Prostate gland (tissue), 2 donors: ENCODE data around the gene SCFD2.

ENCODE experiments used
- POLR2A ChIP-seq: fragments of 450-650 bp; IDR thresholded peaks from one replicate; pipeline ENCODE4 v1.6.1; 2016; ENCODE audit warnings: antibody characterized with exemption, mild to moderate bottlenecking
- TF ChIP-seq, protein P1 (sequence below), 4 experiments: fragments of 200-600 bp in 2 of 4; fragments of 450-650 bp in 2 of 4; sonication (generic) in 2 of 4; IDR thresholded peaks; 1 replicate in 3 of 4; 2 replicates in 1 of 4; pipeline ENCODE4 v1.5.1; 2016 to 2019; ENCODE audit warnings: antibody characterized with exemption in 4 of 4, mild to moderate bottlenecking in 2 of 4, moderate library complexity in 2 of 4

DNA sequence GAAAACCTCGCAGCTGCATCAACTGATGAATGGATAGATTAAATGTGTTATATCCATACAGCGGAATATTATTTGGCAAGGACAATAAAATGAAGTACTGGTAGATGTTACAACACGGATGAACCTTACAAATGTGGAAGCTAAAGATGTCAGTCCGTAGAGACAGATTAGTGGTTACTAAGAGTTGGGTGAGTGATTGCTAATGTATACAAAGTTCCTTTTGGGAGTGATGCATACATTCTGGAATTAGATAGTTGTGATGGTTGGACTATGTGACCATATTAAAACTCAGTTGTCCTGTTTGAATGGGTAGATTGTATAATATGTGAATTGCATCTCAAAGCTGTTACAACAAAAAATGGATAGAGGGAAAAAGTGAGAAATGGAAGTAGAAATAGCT is 14.4 kb upstream of the SCFD2 start:
- TF ChIP-seq, protein P1, sequence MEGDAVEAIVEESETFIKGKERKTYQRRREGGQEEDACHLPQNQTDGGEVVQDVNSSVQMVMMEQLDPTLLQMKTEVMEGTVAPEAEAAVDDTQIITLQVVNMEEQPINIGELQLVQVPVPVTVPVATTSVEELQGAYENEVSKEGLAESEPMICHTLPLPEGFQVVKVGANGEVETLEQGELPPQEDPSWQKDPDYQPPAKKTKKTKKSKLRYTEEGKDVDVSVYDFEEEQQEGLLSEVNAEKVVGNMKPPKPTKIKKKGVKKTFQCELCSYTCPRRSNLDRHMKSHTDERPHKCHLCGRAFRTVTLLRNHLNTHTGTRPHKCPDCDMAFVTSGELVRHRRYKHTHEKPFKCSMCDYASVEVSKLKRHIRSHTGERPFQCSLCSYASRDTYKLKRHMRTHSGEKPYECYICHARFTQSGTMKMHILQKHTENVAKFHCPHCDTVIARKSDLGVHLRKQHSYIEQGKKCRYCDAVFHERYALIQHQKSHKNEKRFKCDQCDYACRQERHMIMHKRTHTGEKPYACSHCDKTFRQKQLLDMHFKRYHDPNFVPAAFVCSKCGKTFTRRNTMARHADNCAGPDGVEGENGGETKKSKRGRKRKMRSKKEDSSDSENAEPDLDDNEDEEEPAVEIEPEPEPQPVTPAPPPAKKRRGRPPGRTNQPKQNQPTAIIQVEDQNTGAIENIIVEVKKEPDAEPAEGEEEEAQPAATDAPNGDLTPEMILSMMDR (IDR thresholded peaks at IDR 0.05), result no peak
- TF ChIP-seq POLR2A, result no peak
